Transverse colon (tissue), 4 donors: ENCODE results near the gene GFOD1. TPM values are rescaled to one million over a fixed set of nuclear protein-coding genes. Genes with fewer than 3 reads are reported as not detected.

Source experiments
- DNase-seq: peaks from one replicate; pipeline ENCODE4 v3.0.0-alpha.2; 2019
- H3K27ac ChIP-seq, 4 donors: fragments of 200-600 bp; sonication (generic); 2 replicates each; pipeline ENCODE4 v1.5.1; 2016 to 2018; ENCODE audit warnings: inconsistent platforms in 4 of 4
- H3K27me3 ChIP-seq: fragments of 200-600 bp; sonication (generic); 2 replicates; pipeline ENCODE4 v1.5.1; 2017; ENCODE audit warnings: inconsistent platforms
- H3K36me3 ChIP-seq, 4 donors: fragments of 200-600 bp; sonication (generic); 2 replicates each; pipeline ENCODE4 v1.5.1; 2017 to 2019; ENCODE audit warnings: inconsistent platforms in 4 of 4
- H3K4me1 ChIP-seq, 4 donors: fragments of 200-600 bp; sonication (generic); 2 replicates each; pipeline ENCODE4 v1.5.1; 2017 to 2020; ENCODE audit warnings: inconsistent platforms in 4 of 4
- H3K4me3 ChIP-seq, 4 donors: fragments of 200-600 bp; sonication (generic); 1 replicate in 1 of 4; 2 replicates in 3 of 4; pipeline versions ENCODE4 v1.5.1 to v1.6.1; 2017 to 2019; ENCODE audit warnings: inconsistent platforms in 4 of 4
- H3K9me3 ChIP-seq, 2 donors: fragments of 200-600 bp; sonication (generic); 2 replicates each; pipeline ENCODE4 v1.5.1; 2017 to 2019; ENCODE audit warnings: inconsistent platforms in 2 of 2
- EP300 ChIP-seq: sonication (generic); formaldehyde crosslinking; IDR thresholded peaks from one replicate; pipeline ENCODE4 v1.6.1; 2017; ENCODE audit warnings: antibody characterized with exemption, low read depth
- POLR2A ChIP-seq: fragments of 450-650 bp; IDR thresholded peaks from one replicate; pipeline ENCODE4 v1.6.1; 2016; ENCODE audit warnings: antibody characterized with exemption, mild to moderate bottlenecking, moderate library complexity
- POLR2AphosphoS5 ChIP-seq, 3 donors: sonication (generic); formaldehyde crosslinking; IDR thresholded peaks; one replicate each; pipeline ENCODE4 v1.6.1; 2016; ENCODE audit warnings: antibody characterized with exemption in 3 of 3
- WGBS, 2 donors: methylation state at CpG; one replicate each; pipeline ENCODE4 v1.1.5; 2018; ENCODE audit warnings: low coverage in 1 of 2; 5-methylcytosine and 5-hydroxymethylcytosine counted together
- in situ Hi-C, 4 donors: fragments of 200-750 bp; cut with MboI; loops; one replicate each; pipeline versions ENCODE4 v1.15.0 to v1.15.1; 2017; ENCODE audit warnings: low sequenced_read_pairs in 3 of 4, low pct_ligation_motif_present in 1 of 4, low pct_unique_long_range_greater_than_20kb in 1 of 4
- intact Hi-C: fragments of 100-400 bp; cut with DNase I; formaldehyde crosslinking; loops from one replicate; pipeline ENCODE4 v1.15.1; 2023; ENCODE audit warnings: low total_unique reads
- total RNA-seq, 4 donors: library from RNA; depleted of rRNA; stranded (reverse); fragments of >200 nt; gene quantifications; one replicate each; pipeline ENCODE4 v1.1.0, GENCODE V29; 2016
- TF ChIP-seq, protein P1 (sequence below), 5 experiments: fragments of 200-600 bp in 3 of 5; fragments of 450-650 bp in 2 of 5; sonication (generic) in 3 of 5; IDR thresholded peaks; 1 replicate in 2 of 5; 2 replicates in 3 of 5; pipeline ENCODE4 v1.5.1; 2016 to 2017; ENCODE audit warnings: antibody characterized with exemption in 5 of 5, inconsistent platforms in 3 of 5, mild to moderate bottlenecking in 2 of 5, moderate library complexity in 1 of 5

The GFOD1 gene
- total RNA-seq, 4 donors from 2014 or later = 8.4 to 36.7 (median 19.9) TPM

DNA sequence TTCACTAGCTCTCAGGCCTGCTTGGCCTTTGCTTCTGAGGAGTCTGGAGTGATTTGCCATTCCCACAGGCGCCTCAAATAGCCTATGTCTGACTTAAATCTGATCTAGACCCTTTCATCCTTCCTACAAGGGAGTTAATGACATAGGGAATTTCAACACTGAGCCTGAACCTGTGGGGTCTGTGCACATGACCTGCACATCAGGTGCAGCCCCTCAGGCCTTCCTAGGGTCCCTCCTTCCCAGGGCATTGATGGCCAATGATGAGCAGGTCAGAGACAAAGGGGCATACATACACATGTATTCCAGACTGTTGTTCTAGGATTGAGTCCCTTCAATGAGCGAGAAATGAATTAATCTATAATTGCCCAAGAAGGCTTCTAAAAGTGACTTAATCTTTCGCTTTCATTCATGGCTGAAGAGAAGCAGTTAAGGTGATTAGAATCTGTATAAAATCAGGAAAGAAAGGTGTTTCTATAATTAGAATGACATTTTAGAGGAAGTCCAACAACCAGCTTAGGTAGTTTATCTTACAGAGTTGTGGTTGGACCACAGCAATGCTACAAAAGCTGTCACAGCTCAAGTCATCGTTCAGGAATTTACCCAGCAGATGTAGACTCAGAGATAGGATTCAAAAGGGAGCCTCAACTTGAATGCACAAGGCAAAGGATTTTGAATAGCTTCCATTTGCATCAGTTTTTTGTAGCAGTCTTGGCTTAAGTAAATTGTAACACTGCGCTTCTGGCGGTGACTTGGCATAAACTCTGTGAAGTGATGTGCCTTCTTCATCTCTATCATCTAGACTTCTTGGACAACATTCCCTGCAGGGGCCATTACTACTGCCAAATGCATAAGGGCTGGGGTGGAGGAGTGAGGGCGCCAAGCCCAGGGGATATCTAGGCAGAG lies 132.1 kb downstream of the GFOD1 start:
- in situ Hi-C loops = loop anchor here in 1 of 4 donors (25.0 kb wide), 1 partner anchor 707 kb away; no protein-coding TSS in a partner anchor

DNA sequence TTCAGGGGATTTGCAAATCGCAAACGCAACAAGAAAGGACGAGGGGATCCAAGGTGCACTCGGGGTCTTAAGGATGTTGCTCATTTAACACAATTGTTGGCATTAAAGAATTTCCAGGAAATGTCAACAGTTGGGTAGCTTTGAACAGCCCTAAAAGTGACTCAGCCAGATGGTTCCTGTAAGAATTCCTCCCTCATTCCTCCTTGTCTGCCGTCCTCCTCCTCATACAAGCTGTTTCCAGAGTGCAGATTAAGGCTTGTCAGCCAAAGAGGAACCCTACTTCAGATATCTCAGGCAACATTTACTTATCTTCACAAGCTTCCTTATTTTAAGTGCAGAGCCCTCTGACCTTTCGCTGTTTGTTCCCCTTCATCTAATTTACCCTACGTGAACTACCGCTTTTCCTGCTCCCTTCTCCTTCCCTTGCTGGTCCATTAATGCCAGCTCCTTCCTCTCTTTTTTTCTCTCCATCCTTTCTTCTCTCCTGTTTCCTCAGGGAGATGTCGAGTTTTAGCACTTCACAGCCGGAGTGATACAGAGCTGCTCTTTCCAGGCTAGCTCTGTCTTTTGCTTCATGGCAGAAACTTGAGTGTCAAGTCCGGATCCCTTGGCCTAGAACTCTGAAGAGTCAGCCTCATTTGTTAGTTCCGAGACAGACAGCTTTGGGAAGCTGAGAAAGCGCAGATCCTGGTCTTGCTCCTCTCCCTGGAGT lies 132.9 kb downstream of the GFOD1 start:
- Histone ChIP-seq H3K9me3 (no peaks in the 10 kb centered on the region), H3K4me1 (peaks cover 0 to 20% (median 12%) of the 10 kb centered on the region in 4 donors), H3K27me3 (no peaks in the 10 kb centered on the region), H3K4me3 (no peak overlapping the region), H3K27ac (peak overlapping the region; percentile 49 to 65 (median 56)), H3K36me3 (no peaks in the 10 kb centered on the region)
- DNase-seq = no peak
- in situ Hi-C loops (loop anchor here in 1 of 4 donors (25.0 kb wide), 1 partner anchor 708 kb away; no protein-coding TSS in a partner anchor), intact Hi-C loops (no loop called here)
- 73 to 81% methylated on average over 9 to 13 of the region's 13 CpGs for WGBS, 2 donors
- no peak for TF ChIP-seq POLR2A
- TF ChIP-seq POLR2AphosphoS5 (IDR thresholded peaks at IDR 0.05) = no peak
- no peak for TF ChIP-seq EP300
- TF ChIP-seq, protein P1, sequence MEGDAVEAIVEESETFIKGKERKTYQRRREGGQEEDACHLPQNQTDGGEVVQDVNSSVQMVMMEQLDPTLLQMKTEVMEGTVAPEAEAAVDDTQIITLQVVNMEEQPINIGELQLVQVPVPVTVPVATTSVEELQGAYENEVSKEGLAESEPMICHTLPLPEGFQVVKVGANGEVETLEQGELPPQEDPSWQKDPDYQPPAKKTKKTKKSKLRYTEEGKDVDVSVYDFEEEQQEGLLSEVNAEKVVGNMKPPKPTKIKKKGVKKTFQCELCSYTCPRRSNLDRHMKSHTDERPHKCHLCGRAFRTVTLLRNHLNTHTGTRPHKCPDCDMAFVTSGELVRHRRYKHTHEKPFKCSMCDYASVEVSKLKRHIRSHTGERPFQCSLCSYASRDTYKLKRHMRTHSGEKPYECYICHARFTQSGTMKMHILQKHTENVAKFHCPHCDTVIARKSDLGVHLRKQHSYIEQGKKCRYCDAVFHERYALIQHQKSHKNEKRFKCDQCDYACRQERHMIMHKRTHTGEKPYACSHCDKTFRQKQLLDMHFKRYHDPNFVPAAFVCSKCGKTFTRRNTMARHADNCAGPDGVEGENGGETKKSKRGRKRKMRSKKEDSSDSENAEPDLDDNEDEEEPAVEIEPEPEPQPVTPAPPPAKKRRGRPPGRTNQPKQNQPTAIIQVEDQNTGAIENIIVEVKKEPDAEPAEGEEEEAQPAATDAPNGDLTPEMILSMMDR (IDR thresholded peaks at IDR 0.05) = no peak

More for the DNA sequence above, 132.1 kb downstream of the GFOD1 start:
- TF ChIP-seq, protein P1 (IDR thresholded peaks at IDR 0.05) = no peak
- no peak for TF ChIP-seq EP300
- TF ChIP-seq POLR2AphosphoS5 (IDR thresholded peaks at IDR 0.05) = no peak
- no peak for TF ChIP-seq POLR2A
- Histone ChIP-seq H3K27ac (peak overlapping the region; percentile 49 to 65 (median 56)), H3K4me3 (no peak overlapping the region), H3K9me3 (no peaks in the 10 kb centered on the region), H3K4me1 (peaks cover 0 to 20% (median 12%) of the 10 kb centered on the region in 4 donors), H3K36me3 (no peaks in the 10 kb centered on the region), H3K27me3 (no peaks in the 10 kb centered on the region)
- 57 to 70% methylated on average over 5 to 7 of the region's 7 CpGs for WGBS, 2 donors
- DNase-seq = no peak
- intact Hi-C loops = no loop called here

DNA sequence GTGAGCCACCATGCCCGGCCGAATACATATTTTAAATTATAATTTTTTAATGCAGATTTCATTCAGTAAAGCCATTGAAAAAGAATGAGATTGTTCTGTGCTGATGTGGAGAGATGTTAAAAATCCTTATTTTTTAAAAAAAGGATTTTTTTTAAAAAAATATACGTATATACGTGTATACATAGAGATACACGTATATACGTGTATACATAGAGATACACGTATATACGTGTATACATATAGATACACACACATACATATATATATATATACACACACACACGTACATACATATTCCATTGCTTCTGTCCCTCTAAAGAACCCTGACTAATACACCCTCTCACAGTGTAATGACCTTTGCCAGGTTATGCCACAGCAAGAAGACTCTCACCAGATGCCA lies 135.2 kb downstream of the GFOD1 start:
- Histone ChIP-seq H3K27me3 (no peaks in the 10 kb centered on the region), H3K4me1 (peaks cover 0 to 20% (median 12%) of the 10 kb centered on the region in 4 donors), H3K27ac (no peak overlapping the region), H3K9me3 (no peaks in the 10 kb centered on the region), H3K36me3 (no peaks in the 10 kb centered on the region), H3K4me3 (no peak overlapping the region)
- no peak for DNase-seq
- TF ChIP-seq EP300 = no peak
- TF ChIP-seq, protein P1 (IDR thresholded peaks at IDR 0.05) = no peak
- TF ChIP-seq POLR2AphosphoS5 (IDR thresholded peaks at IDR 0.05) = no peak
- TF ChIP-seq POLR2A = no peak
- in situ Hi-C loops (loop anchor here in 1 of 4 donors (25.0 kb wide), 1 partner anchor 710 kb away; no protein-coding TSS in a partner anchor), intact Hi-C loops (no loop called here)
- WGBS, 2 donors = 93 to 95% methylated on average over 8 to 9 of the region's 9 CpGs

DNA sequence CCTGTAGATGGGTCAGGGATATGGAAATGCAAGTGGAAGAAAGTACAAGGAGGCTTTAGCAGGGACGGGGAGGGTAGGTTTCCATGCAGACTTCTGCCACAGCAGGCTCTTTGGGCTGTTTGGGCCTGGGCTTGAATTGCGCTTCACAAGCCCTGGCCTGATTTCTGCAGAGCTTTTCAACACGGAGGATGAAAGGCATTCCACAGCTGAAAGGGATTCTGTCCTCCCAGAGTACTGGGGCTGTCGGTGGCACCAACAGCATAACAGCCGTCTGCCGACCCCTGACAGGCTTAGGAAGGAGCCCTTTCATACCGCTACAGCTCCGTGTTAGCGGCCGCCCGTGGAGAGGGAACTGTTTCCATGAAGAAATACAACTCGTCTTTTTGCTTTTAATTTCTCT lies 136.1 kb downstream of the GFOD1 start:
- Histone ChIP-seq H3K27me3 (no peaks in the 10 kb centered on the region), H3K9me3 (no peaks in the 10 kb centered on the region), H3K27ac (no peak overlapping the region), H3K36me3 (no peaks in the 10 kb centered on the region), H3K4me1 (peaks cover 0 to 20% (median 12%) of the 10 kb centered on the region in 4 donors), H3K4me3 (no peak overlapping the region)
- in situ Hi-C loops (loop anchor here in 1 of 4 donors (25.0 kb wide), 1 partner anchor 711 kb away; no protein-coding TSS in a partner anchor), intact Hi-C loops (no loop called here)
- DNase-seq = no peak
- no peak for TF ChIP-seq EP300
- no peak for TF ChIP-seq POLR2A
- no peak for TF ChIP-seq POLR2AphosphoS5 (IDR thresholded peaks at IDR 0.05)
- TF ChIP-seq, protein P1 (IDR thresholded peaks at IDR 0.05) = no peak
- WGBS, 2 donors = 43 to 85% methylated on average over 1 to 11 of the region's 12 CpGs
